AG09319 (cell line): ENCODE measurements around the gene PCBP3.
"Not testable (repeated sequence)": the region's sequence is repeated elsewhere in the genome, so short reads cannot be mapped to it uniquely, and the experiment has no call there.

ENCODE experiments used
- DNase-seq: peaks from one replicate; pipeline ENCODE4 v3.0.0-alpha.2; 2010; ENCODE audit warnings: low read depth; ENCODE audit errors: extremely low read depth
- CTCF ChIP-seq: IDR thresholded peaks from 2 replicates; pipeline ENCODE4 v1.5.1; 2011; ENCODE audit warnings: low read depth, mild to moderate bottlenecking, inconsistent platforms, low read length, moderate library complexity

Gene PCBP3

DNA sequence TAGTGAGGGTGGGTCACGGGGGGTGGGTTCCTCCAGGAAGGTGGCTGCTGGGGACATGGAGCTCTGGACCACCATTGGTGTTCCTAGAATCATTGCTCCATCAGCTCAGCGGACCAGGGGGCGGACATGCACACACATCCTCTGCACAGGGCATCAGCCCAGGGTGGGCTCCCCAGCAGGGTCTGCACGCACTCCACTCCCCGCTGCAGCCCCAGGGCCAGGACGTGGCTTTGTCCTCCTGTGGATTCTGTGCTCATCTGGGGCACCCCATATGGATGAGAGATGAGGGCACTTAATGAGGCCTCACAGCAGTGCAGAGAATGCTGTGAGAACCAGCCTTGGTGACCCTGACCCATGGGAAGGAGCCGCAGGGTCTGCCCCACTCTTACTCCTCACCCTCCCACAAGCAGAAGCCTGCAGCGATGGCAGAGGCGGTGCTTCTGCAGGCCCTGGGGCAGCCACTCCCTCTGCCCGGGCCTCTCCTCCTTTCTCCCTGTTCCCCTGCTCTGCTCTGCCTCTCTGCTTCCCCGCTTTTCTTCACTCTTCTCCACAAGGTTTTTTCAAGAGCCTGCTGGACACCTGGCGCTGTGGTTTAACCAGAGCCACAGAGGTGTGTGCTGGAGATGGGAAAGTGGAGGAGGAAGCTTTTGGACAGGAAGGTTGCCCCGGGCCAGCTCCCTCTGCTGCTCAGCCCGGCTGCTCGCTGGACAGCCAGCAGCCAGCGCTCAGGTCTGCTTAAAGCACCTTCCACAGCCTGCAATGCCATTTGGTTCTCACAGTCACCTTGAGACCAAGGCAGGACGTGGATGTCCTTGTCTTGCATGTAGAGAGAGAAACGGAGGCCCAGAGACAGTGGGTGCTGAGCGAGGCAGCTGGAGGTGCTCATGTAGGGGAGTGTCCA, 26.3 kb upstream of the PCBP3 start:
- no peak for TF ChIP-seq CTCF
- no peak for DNase-seq

DNA sequence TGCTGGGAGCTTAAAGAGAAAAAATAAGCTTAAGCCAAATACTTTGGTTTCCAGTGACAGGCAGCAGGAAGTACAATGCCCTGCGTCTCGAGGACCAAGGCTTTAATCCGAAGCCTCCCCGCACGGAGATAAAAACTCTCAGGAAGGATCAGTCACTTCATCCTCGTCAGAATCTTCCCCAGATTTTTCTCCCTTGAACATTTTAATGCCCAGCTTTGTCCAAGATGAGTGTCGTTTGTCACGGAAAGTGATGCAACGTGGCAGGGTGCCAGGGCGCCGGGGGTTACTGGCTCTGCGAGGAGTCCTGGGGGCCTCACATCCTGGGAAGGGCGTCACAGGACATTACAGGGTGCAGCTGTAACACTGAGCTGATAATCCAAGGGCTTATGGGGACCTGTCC, 25.2 kb upstream of the PCBP3 start:
- no peak for TF ChIP-seq CTCF
- no peak for DNase-seq

- TF ChIP-seq CTCF: no peak
- DNase-seq: no peak
Observed at GRCh38 chr21:45618846-45619485, 24.6 kb upstream of the PCBP3 start.

- no peak for DNase-seq
- TF ChIP-seq CTCF: no peak
Observed at GRCh38 chr21:45620201-45620923, 23.2 kb upstream of the PCBP3 start.

DNA sequence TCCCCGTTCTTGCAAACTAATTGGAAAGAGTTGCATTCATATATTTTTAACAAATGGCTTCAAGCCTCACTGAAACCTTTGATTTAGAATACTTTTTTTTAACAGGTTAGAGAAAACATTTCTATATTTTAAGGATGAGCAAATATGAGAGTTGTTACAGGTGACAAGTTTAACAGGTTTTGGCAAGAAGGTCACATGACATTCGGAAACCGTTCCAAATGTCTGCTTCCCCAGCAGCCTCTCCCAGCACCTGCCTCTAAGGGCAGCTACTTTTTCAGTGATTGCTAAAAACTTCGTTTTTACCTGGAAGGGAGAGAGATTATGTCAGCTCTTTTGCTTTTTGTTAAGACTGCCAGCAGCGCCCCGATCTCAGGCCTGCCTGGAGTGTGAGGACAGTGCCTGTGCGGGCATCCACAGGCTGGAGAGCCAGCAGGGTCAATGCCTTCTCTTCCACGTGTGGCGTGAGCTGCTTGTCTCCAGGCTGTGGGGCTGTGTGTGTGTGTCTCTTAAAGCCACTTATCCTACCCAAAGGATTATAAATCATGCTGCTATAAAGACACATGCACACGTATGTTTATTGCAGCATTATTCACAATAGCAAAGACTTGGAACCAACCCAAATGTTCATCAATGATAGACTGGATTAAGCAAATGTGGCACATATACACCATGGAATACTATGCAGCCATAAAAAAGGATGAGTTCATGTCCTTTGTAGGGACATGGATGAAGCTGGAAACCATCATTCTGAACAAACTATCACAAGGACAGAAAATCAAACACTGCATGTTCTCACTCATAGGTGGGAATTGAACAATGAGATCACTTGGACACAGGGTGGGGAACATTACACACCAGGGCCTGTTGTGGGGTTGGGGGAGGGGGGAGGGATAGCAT, 21.8 kb upstream of the PCBP3 start:
- DNase-seq: not testable (repeated sequence)

- no peak for TF ChIP-seq CTCF
Observed at GRCh38 chr21:45622416-45623097, 21.0 kb upstream of the PCBP3 start.

GRCh38 chr21:45623436-45623835, 20.1 kb upstream of the PCBP3 start:
- TF ChIP-seq CTCF: no peak
- DNase-seq: no peak

More at GRCh38 chr21:45622416-45623097, 21.0 kb upstream of the PCBP3 start:
- no peak for DNase-seq

DNA sequence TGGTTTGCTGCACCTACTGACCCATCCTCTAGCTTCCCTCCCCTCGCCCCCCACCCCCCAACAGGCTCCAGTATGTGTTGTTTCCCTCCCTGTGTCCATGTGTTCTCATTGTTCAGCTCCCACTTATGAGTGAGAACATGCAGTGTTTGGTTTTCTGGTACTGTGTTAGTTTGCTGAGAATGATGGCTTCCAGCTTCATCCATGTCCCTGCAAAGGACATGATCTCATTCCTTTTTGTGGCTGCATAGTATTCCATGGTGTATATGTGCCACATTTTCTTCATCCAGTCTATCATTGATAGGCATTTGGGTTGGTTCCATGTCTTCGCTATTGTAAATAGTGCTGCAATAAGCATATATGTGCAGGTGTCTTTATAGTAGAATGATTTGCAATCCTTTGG, 17.4 kb upstream of the PCBP3 start:
- DNase-seq: not testable (repeated sequence)
